Neural crest cell (in vitro differentiated cells): ENCODE data around the gene TIMP3. TPM values are rescaled to one million over a fixed set of nuclear protein-coding genes. Genes with fewer than 3 reads are reported as not detected.
A peak's percentile ranks its signal among the peaks of the same experiment; 100 is the strongest.

ENCODE experiments used
- DNase-seq: peaks from one replicate; pipeline ENCODE4 v3.0.0; 2021; ENCODE audit warnings: low read depth, mixed read lengths, low spot score
- H3K27ac Mint-ChIP-seq: one replicate; pipeline ENCODE4 v1.8.0; 2021; ENCODE audit warnings: mild to moderate bottlenecking, mixed read lengths; ENCODE audit not compliant: unreplicated experiment
- H3K27me3 Mint-ChIP-seq: 2 replicates; pipeline ENCODE4 v1.8.0; 2021; ENCODE audit warnings: low read depth, mild to moderate bottlenecking, mixed read lengths
- H3K36me3 Mint-ChIP-seq: 2 replicates; pipeline ENCODE4 v1.8.0; 2021; ENCODE audit warnings: low read depth, mild to moderate bottlenecking, mixed read lengths
- H3K4me1 Mint-ChIP-seq: 2 replicates; pipeline ENCODE4 v1.8.0; 2021; ENCODE audit warnings: mixed read lengths
- H3K4me3 Mint-ChIP-seq: one replicate; pipeline ENCODE4 v1.8.0; 2021; ENCODE audit warnings: mild to moderate bottlenecking, mixed read lengths
- H3K9me3 Mint-ChIP-seq: 2 replicates; pipeline ENCODE4 v1.8.0; 2021; ENCODE audit warnings: mixed read lengths
- total RNA-seq: library from RNA; stranded (reverse); gene quantifications from 2 replicates; pipeline ENCODE4 v1.2.1, GENCODE V29; 2021
- TF ChIP-seq, protein P1 (sequence below): fragments of 200-600 bp; sonication (generic); conservative IDR thresholded peaks from 2 replicates; pipeline ENCODE4 v1.5.0; 2021; ENCODE audit warnings: antibody characterized with exemption, mild to moderate bottlenecking

The TIMP3 gene
- total RNA-seq, 1 donor from 2014 or later = 21.6 TPM

DNA sequence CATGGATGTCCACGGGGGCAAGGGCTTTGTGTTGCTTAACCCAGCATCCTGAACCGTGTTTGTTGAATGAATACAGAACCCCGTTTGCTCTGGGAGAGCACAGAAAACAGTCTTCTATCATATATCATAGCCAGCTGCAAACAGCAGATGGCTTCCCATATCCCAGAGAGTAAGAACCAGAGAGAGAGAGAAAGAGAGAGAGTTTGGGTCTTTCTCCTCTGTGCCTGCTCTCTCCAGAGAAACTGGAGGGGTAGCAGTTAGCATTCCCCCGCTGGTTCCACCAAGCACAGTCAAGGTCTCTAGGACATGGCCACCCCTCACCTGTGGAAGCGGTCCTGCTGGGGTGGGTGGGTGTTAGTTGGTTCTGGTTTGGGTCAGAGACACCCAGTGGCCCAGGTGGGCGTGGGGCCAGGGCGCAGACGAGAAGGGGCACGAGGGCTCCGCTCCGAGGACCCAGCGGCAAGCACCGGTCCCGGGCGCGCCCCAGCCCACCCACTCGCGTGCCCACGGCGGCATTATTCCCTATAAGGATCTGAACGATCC, 440 bp upstream of the TIMP3 start:
- peaks cover 44% of the 10 kb centered on the region for H3K27me3 Mint-ChIP-seq
- peak overlapping the region; percentile 83 for H3K4me3 Mint-ChIP-seq
- H3K9me3 Mint-ChIP-seq = no peaks in the 10 kb centered on the region
- TF ChIP-seq, protein P1, sequence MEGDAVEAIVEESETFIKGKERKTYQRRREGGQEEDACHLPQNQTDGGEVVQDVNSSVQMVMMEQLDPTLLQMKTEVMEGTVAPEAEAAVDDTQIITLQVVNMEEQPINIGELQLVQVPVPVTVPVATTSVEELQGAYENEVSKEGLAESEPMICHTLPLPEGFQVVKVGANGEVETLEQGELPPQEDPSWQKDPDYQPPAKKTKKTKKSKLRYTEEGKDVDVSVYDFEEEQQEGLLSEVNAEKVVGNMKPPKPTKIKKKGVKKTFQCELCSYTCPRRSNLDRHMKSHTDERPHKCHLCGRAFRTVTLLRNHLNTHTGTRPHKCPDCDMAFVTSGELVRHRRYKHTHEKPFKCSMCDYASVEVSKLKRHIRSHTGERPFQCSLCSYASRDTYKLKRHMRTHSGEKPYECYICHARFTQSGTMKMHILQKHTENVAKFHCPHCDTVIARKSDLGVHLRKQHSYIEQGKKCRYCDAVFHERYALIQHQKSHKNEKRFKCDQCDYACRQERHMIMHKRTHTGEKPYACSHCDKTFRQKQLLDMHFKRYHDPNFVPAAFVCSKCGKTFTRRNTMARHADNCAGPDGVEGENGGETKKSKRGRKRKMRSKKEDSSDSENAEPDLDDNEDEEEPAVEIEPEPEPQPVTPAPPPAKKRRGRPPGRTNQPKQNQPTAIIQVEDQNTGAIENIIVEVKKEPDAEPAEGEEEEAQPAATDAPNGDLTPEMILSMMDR = no peak
- no peak overlapping the region for H3K27ac Mint-ChIP-seq
- H3K4me1 Mint-ChIP-seq = peaks cover 57% of the 10 kb centered on the region
- no peak for DNase-seq
- no peaks in the 10 kb centered on the region for H3K36me3 Mint-ChIP-seq

DNA sequence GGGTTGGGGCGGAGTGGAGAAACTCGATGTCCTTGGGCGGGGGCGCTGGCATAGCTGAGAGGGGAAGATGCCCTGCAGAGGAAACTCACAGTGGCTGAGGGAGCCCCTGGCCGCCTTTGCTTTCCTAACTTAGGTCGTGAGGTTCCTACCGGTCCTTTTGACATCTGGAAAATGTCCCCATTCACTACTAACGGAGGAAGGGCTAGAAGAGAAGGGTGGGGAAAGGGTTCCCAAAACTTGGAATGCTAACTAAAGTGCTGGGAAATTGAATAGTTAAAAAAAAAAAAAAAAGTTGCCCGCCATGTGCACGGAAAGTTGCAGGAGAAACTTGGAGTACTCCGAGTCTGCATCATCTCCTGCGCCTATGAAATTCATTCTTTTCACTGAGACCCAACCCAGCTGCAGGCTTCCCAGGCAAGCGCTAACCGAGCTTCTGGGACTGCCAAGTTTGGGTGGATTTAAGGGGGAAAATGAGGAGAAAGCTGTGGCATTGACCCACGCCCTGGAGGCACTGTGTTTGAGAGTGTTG, 796 bp downstream of the TIMP3 start:
- Mint-ChIP-seq H3K27me3 (peaks cover 39% of the 10 kb centered on the region), H3K9me3 (no peaks in the 10 kb centered on the region), H3K4me3 (peak overlapping the region; percentile 94), H3K27ac (no peak overlapping the region), H3K4me1 (peaks cover 45% of the 10 kb centered on the region), H3K36me3 (no peaks in the 10 kb centered on the region)
- DNase-seq = no peak
- TF ChIP-seq, protein P1 = no peak

DNA sequence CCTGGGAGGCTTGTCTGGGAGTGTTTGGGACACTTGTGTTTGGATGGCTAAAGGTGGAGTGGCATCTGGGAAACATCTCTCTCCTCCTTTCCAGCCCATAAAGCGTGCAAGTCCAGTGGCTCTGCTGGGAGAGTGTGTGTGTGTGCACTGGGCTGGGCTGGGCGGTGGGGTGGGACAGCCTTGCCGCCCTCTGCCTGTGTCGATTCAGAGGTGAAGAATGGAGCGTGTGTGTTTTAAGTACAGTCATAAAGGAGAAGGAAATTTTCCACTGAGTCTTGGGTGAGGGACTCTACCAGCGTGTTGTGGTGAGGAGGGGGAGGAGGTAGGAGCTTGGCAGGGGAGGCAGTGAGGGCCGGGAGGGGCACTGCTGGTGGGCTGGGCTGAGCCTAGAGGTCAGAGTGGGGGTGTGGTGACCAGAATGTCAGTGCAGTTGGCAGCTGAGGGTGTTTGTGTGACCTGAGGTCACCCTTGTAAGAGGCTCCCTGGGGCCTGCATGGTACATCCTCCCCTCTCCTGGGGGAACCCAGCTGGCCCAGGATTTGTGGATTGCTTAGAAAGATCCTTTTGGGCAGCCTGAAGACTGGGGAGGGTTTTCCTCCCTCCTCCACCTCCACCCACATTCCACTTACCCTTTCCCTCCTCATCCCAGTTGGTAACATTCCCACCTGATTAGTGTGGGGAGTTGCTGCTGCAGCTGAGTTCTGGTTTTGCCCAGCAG, 1.7 kb downstream of the TIMP3 start:
- Mint-ChIP-seq H3K4me1 (peaks cover 45% of the 10 kb centered on the region), H3K36me3 (no peaks in the 10 kb centered on the region), H3K9me3 (no peaks in the 10 kb centered on the region), H3K4me3 (peak overlapping the region; percentile 94), H3K27me3 (peaks cover 39% of the 10 kb centered on the region), H3K27ac (no peak overlapping the region)
- DNase-seq = no peak
- TF ChIP-seq, protein P1 = no peak

DNA sequence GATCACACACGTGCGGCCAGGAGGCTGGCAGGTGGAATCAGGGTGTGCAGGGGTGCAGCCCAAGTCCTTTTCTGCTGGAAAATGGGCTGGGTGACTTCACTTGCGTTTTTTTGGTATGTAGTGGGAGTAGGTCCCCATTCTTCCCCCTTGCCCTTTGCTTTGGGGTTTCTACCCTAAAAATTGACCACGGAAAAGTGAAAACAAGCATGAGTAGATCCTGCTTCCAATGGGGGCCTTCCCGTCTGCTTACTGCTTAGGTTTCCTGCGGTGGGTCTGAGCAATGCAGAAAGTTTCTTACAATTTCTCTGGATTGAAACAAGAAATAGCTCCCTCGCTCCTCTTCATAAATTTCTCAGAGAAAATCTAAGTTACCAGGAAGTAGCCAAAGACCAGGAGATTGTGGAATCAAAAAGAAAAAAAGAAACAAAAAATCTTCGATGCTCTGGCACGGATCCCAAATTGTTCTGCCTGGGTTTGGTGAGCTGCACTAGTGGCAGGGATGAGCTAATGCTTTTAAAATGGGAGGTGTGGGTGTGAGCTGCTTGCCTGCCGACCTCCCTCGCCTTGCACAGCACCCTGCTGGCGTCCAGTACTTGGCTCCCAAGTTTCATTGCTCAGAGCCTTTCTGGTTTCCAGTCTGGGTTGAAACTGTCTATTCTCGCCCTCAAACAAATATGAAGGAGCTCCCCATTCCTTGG, 2.4 kb downstream of the TIMP3 start:
- TF ChIP-seq, protein P1 = no peak
- DNase-seq = no peak
- Mint-ChIP-seq H3K36me3 (no peaks in the 10 kb centered on the region), H3K27me3 (peaks cover 39% of the 10 kb centered on the region), H3K9me3 (no peaks in the 10 kb centered on the region), H3K4me3 (peak overlapping the region; percentile 94), H3K27ac (peak overlapping the region; percentile 65), H3K4me1 (peaks cover 45% of the 10 kb centered on the region)

DNA sequence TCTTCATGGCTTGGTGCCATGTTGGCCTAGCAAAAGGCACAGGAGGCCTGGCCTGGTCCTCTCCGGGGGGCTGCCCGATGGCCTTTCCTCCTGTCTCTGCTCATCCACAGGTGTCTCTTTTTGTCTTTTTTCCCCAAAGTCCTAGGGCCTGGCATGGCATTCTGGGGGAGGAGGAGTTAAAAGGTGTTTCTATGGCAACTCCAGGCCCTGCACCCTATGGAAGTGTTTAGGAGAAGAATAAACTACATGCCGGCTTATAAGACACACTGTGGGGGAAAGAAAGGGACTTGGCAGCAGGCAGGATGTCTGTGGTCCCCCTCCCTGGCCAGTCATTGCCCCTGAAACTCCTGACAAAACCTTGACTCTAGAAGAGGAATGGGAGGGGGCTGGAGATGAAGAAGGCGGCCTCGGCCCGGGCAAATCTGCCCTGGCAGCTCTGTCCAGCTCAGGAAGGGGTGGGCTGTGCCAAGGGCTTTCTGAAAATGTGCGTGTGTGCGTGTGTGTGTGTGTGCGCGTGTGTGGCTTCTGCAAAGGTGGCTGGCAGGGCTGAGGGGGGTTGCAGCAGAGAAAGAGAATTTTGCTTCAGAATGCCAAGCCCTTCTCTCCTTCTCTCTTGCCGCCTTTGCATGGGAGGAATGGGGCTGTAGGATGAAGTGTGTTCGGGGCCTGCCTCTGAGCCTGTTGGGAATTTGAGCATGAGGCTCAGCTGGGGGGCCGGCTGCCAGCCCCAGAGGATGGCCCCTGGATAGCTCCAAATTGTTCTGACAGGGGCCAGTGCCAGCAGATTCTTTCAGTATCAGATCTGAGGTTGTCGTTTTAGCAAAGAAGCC, 3.2 kb downstream of the TIMP3 start:
- no peak for DNase-seq
- Mint-ChIP-seq H3K4me1 (peaks cover 46% of the 10 kb centered on the region), H3K4me3 (peak overlapping the region; percentile 94), H3K27me3 (peaks cover 37% of the 10 kb centered on the region), H3K27ac (peak overlapping the region; percentile 65), H3K9me3 (no peaks in the 10 kb centered on the region), H3K36me3 (no peaks in the 10 kb centered on the region)
- TF ChIP-seq, protein P1 = no peak
